Coronary artery (tissue), 2 donors: ENCODE results near the gene IER3IP1.

Source experiments
- DNase-seq: peaks from one replicate; pipeline ENCODE4 v3.0.0-alpha.2; 2017; ENCODE audit warnings: low spot score
- H3K27ac ChIP-seq, 2 donors: fragments of 200-600 bp; sonication (generic); one replicate each; pipeline ENCODE4 v1.5.1; 2016 to 2019
- H3K4me3 ChIP-seq: fragments of 200-600 bp; sonication (generic); 2 replicates; pipeline ENCODE4 v1.5.1; 2016; ENCODE audit warnings: mild to moderate bottlenecking, moderate library complexity
- CTCF ChIP-seq: fragments of 200-600 bp; sonication (generic); IDR thresholded peaks from one replicate; pipeline ENCODE4 v1.5.1; 2019; ENCODE audit warnings: antibody characterized with exemption

Gene IER3IP1

GRCh38 chr18:47113796-47114540, 62.2 kb downstream of the IER3IP1 start:
- no peak overlapping the region for H3K4me3 ChIP-seq
- no peak overlapping the region for H3K27ac ChIP-seq
- no peak for TF ChIP-seq CTCF
- DNase-seq = no peak

DNA sequence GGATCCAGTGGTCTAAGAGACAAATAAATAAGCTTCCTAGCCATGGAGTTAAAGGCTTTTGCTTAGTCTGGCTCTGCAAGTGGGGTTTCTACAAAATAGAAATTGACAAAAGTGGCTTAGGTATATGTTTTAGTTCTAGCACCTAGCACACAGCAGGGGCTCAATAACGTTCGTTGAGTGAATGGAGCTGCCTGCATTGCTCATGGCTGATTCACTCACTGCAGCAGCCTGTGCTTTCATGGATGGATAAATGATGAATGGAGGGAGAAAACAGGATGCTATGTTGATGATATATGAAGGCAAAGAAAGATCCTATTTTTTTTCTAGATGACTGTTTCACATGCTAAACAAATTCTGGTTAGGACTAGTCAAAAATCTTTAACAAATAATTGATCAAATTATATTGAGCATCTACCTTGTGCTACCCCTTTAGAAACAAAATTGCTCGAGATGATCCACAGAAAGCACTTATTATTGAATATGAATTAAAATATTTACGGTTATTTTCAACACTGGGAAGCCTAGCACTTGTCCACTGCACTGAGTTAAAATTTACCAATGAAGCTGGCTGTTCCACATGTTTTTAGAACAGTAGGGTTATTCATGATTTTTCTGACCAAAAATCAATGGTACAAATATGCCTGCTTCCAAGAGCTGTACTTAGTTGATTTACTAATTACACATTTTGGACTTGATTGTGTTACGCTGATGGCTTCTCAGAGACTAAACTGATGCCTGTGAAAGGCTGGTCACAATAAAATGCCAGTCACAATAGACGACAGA, 65.5 kb downstream of the IER3IP1 start:
- Histone ChIP-seq H3K4me3 (no peak overlapping the region), H3K27ac (no peak overlapping the region)
- no peak for TF ChIP-seq CTCF
- no peak for DNase-seq

DNA sequence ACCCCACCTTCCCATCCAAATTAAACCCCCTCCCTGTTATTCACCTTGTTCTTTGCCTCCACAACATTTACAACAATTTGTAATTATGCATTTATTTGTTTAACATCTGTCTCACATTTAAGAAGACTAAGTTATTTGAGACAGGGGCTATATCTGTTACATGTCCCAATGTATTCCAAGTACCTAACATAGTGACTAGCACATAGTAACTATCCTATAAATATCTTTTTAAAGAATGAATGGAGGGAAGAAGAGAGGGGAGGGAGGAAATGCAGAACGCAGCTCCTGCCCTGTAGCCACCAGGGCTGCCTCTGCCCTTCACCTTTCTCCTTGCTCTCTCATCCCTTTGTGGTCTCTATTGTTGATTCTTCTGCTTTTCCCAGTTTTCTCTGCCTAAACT, 66.4 kb downstream of the IER3IP1 start:
- TF ChIP-seq CTCF = no peak
- no peak for DNase-seq
- no peak overlapping the region for H3K4me3 ChIP-seq
- no peak overlapping the region for H3K27ac ChIP-seq

- DNase-seq = no peak
- Histone ChIP-seq H3K27ac (no peak overlapping the region), H3K4me3 (no peak overlapping the region)
- TF ChIP-seq CTCF = no peak
Observed at GRCh38 chr18:47108998-47109405, 67.2 kb downstream of the IER3IP1 start.

GRCh38 chr18:47108373-47108772, 67.8 kb downstream of the IER3IP1 start:
- no peak for TF ChIP-seq CTCF
- H3K27ac ChIP-seq = no peak overlapping the region
- DNase-seq = no peak
- H3K4me3 ChIP-seq = no peak overlapping the region
